ENCODE data around the gene MKX. TPM values are rescaled to one million over a fixed set of nuclear protein-coding genes. Genes with fewer than 3 reads are reported as not detected.

Gene MKX
- total RNA-seq, 1 donor from 2014 or later = 0.80 TPM

- Mint-ChIP-seq H3K27ac (ENCODE audit: unreplicated experiment) (no peak overlapping the region), H3K9me3 (ENCODE audit: unreplicated experiment) (no peaks in the 10 kb centered on the region), H3K4me1 (ENCODE audit: unreplicated experiment) (no peaks in the 10 kb centered on the region), H3K27me3 (ENCODE audit: unreplicated experiment) (no peaks in the 10 kb centered on the region), H3K4me3 (ENCODE audit: unreplicated experiment) (no peak overlapping the region), H3K36me3 (ENCODE audit: low read depth, unreplicated experiment) (peaks cover 3% of the 10 kb centered on the region)
- DNase-seq (ENCODE audit: low spot score) = no peak
- TF ChIP-seq CTCF (IDR thresholded peaks at IDR 0.05; ENCODE audit: unreplicated experiment) = no peak
Measured at GRCh38 chr10:27688991-27689390, 56.6 kb downstream of the MKX start.

- no peaks in the 10 kb centered on the region for H3K4me1 Mint-ChIP-seq (ENCODE audit: unreplicated experiment)
- no peak for DNase-seq (ENCODE audit: low spot score)
- no peaks in the 10 kb centered on the region for H3K9me3 Mint-ChIP-seq (ENCODE audit: unreplicated experiment)
- no peak overlapping the region for H3K4me3 Mint-ChIP-seq (ENCODE audit: unreplicated experiment)
- H3K27ac Mint-ChIP-seq (ENCODE audit: unreplicated experiment) = no peak overlapping the region
- no peaks in the 10 kb centered on the region for H3K27me3 Mint-ChIP-seq (ENCODE audit: unreplicated experiment)
- TF ChIP-seq CTCF (IDR thresholded peaks at IDR 0.05; ENCODE audit: unreplicated experiment) = no peak
- H3K36me3 Mint-ChIP-seq (ENCODE audit: low read depth, unreplicated experiment) = peaks cover 3% of the 10 kb centered on the region
Measured at GRCh38 chr10:27688276-27688675, 57.3 kb downstream of the MKX start.

DNA sequence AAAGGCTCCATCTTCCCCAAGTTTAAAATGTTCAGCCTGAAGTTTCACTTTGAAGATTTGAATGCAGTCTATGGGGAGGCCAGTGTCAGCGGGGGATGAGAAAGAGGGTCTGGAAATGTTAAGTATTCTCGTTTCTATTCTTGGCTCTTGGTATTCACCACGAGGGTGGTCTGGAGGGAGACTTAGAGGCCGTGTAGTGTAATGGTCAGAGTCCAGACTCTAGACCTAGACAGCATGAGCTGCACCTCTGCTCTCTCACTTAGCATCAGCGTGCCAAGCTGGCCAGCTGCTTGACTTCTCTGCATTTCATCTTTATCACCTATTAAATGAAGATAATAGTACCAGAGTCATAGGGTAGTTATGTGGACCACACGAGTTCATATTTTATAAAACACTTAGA is 57.9 kb downstream of the MKX start:
- H3K27me3 Mint-ChIP-seq (ENCODE audit: unreplicated experiment) = no peaks in the 10 kb centered on the region
- no peaks in the 10 kb centered on the region for H3K4me1 Mint-ChIP-seq (ENCODE audit: unreplicated experiment)
- DNase-seq (ENCODE audit: low spot score) = no peak
- H3K4me3 Mint-ChIP-seq (ENCODE audit: unreplicated experiment) = no peak overlapping the region
- H3K9me3 Mint-ChIP-seq (ENCODE audit: unreplicated experiment) = no peaks in the 10 kb centered on the region
- H3K27ac Mint-ChIP-seq (ENCODE audit: unreplicated experiment) = no peak overlapping the region
- H3K36me3 Mint-ChIP-seq (ENCODE audit: low read depth, unreplicated experiment) = peaks cover 3% of the 10 kb centered on the region
- TF ChIP-seq CTCF (IDR thresholded peaks at IDR 0.05; ENCODE audit: unreplicated experiment) = no peak

DNA sequence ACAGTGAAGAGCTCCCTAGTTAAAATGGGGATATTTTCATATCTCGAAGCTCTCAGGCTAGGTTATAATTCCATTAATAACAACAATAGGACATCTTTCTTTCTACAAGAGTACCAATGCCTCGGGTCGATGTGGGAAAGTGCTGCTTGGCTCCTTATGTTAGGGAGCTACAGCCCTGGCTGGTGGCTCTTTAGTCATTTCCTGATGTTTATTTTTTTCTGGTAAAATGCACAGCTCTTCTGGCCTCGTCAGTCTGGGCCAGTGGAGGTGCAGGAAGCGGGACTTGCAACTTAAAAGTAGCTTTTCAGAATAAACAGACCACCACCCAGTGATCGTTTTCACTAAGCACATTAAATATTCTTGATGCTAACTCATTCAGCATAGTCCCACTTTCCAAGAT is 58.3 kb downstream of the MKX start:
- no peaks in the 10 kb centered on the region for H3K4me1 Mint-ChIP-seq (ENCODE audit: unreplicated experiment)
- H3K27me3 Mint-ChIP-seq (ENCODE audit: unreplicated experiment) = no peaks in the 10 kb centered on the region
- no peaks in the 10 kb centered on the region for H3K9me3 Mint-ChIP-seq (ENCODE audit: unreplicated experiment)
- peaks cover 3% of the 10 kb centered on the region for H3K36me3 Mint-ChIP-seq (ENCODE audit: low read depth, unreplicated experiment)
- no peak overlapping the region for H3K4me3 Mint-ChIP-seq (ENCODE audit: unreplicated experiment)
- DNase-seq (ENCODE audit: low spot score) = no peak
- H3K27ac Mint-ChIP-seq (ENCODE audit: unreplicated experiment) = no peak overlapping the region
- no peak for TF ChIP-seq CTCF (IDR thresholded peaks at IDR 0.05; ENCODE audit: unreplicated experiment)

GRCh38 chr10:27685681-27686080 is 59.9 kb downstream of the MKX start:
- no peaks in the 10 kb centered on the region for H3K27me3 Mint-ChIP-seq (ENCODE audit: unreplicated experiment)
- no peak overlapping the region for H3K27ac Mint-ChIP-seq (ENCODE audit: unreplicated experiment)
- H3K36me3 Mint-ChIP-seq (ENCODE audit: low read depth, unreplicated experiment) = peaks cover 3% of the 10 kb centered on the region
- no peaks in the 10 kb centered on the region for H3K9me3 Mint-ChIP-seq (ENCODE audit: unreplicated experiment)
- TF ChIP-seq CTCF (IDR thresholded peaks at IDR 0.05; ENCODE audit: unreplicated experiment) = no peak
- DNase-seq (ENCODE audit: low spot score) = no peak
- no peak overlapping the region for H3K4me3 Mint-ChIP-seq (ENCODE audit: unreplicated experiment)
- no peaks in the 10 kb centered on the region for H3K4me1 Mint-ChIP-seq (ENCODE audit: unreplicated experiment)

Measured in endothelial cell (in vitro differentiated cells).